GM12874 (cell line): ENCODE measurements around the gene TEX11.

Experiments used
- CTCF ChIP-seq: IDR thresholded peaks from 2 replicates; pipeline ENCODE4 v1.5.1; 2011; ENCODE audit warnings: low read depth, mild to moderate bottlenecking, control low read depth, low read length, moderate library complexity; ENCODE audit not compliant: insufficient read depth

The TEX11 gene

GRCh38 chrX:70908541-70908940, at the start of gene TEX11:
TSS of gene TEX11 (minus strand) at chrX:70908711. CDS start at chrX:70907789, 922 bp downstream.
- TF ChIP-seq CTCF, result no peak

GRCh38 chrX:70954871-70955270, 46.4 kb upstream of the TEX11 start:
- TF ChIP-seq CTCF, result no peak

- TF ChIP-seq CTCF, result no peak
Measured at GRCh38 chrX:70924294-70924911, 15.9 kb upstream of the TEX11 start.

GRCh38 chrX:70922774-70923473, 14.4 kb upstream of the TEX11 start:
- TF ChIP-seq CTCF, result no peak

GRCh38 chrX:70921709-70922352, 13.3 kb upstream of the TEX11 start:
- TF ChIP-seq CTCF, result no peak

- TF ChIP-seq CTCF, result no peak
Measured at GRCh38 chrX:70916754-70917153, 8.2 kb upstream of the TEX11 start.

- no peak for TF ChIP-seq CTCF
Measured at GRCh38 chrX:70907900-70908299, 611 bp downstream of the TEX11 start.
